Stimulated activated CD4-positive, alpha-beta T cell treated with anti-CD3 and anti-CD28 coated beads, Interleukin-2, amount 100 ng/mL, for 48 hours (primary cell): Measurements from ENCODE around the gene C17orf75.
"Not testable (repeated sequence)": the region's sequence is repeated elsewhere in the genome, so short reads cannot be mapped to it uniquely, and the experiment has no call there.

Source experiments
- DNase-seq, 2 donors: peaks; one replicate each; pipeline ENCODE4 v3.0.0-alpha.2; 2020

C17orf75 gene

DNA sequence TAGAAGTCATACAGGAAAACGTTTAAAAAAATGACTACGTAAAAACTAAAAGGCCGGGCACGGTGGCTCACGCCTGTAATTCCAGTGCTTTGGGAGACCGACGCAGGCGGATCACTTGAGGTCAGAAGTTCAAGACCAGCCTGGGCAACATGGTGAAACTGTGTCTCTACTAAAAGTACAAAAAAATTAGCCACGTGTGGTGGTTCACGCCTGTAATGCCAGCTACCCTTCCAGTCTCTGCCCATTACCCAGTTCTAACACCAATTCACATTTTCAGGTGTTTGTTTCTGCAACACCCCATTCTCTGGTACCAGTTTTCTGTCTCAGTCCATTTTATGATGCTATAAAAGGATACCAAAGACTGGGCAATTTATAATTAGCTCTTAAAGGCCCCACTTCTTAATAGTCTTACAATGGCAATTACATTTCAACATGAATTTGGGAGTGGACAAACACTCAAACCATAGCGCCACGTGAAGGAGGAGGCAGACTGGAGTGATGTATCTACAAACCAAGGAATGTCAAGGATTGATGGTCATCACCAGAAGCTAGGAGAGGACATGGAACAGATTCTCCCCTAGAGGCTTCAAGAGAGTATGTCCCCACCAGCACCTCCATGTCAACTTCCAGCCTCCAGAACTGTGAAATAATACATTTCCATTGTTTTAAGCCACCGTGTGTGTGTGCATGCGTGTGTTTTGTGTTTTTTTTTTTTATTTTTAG lies 791 bp upstream of the C17orf75 start:
- no peak for DNase-seq

- DNase-seq: peak; percentile 24 to 37
These were observed 674 bp downstream of the C17orf75 start for GRCh38 chr17:32341141-32341856.

- no peak for DNase-seq
These were observed 6.3 kb downstream of the C17orf75 start for GRCh38 chr17:32335687-32336086.

- DNase-seq: no peak
These were observed 6.9 kb downstream of the C17orf75 start for GRCh38 chr17:32335046-32335445.

- no peak for DNase-seq
These were observed 8.8 kb downstream of the C17orf75 start for GRCh38 chr17:32333187-32333586.

DNA sequence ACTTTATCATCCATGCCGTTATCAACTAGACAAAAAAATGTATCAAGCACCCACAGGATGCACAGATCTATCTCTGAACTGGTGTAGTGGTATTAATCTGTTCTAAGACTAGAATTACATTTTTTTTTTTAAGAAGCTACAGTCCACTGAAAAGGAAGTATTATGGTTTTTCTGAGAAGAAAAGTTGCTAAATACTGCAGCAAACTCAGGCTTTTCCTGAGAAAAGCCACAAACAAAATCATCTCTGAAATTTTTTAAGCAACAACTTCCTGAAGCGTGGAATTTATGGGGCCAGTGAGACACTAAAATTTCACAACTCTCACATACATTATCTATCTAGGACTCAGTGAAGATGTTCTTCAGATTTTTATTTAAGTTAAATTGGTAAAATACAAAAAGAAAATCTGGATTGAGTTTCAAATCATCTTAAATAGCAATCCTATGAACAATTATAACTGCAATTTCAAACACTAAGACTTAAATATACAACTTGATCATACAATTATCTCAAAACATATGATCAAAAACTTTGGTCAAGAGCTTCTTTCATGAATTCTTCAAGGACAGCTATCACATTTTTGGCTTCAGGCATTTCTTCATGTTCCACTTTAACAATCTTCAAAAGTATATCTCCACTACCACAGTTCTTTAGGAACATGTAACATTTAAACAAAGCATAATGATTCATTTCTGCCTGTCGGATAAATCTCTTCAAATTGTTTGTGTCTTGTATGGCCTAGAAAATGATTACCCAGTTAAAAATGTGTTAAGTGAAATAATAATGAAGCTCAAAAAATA lies 10.5 kb downstream of the C17orf75 start:
- no peak for DNase-seq

DNA sequence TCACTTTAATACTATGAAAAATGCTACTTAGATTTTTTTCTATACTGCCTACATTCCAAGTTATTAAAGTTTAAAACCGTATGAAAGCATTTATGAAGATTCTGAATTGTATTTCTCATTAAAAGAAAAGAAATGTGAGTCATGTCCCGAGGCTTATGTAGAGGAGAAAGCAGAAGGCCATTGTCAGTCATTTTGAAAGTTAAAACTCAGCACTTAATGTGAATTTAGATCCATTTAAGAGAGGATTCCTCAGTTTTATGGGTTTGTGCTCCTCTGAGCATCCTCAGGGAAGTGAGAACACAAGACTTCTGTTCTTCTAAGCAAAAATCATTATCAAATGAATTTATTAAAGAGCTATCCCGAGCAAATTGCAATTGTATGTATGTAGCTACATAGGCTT lies 11.8 kb downstream of the C17orf75 start:
- DNase-seq: no peak

GRCh38 chr17:32327911-32328310 lies 14.1 kb downstream of the C17orf75 start:
- no peak for DNase-seq

- DNase-seq: peak in 1 of 2 donors; percentile 7
These were observed 18.0 kb downstream of the C17orf75 start for GRCh38 chr17:32323811-32324491.

GRCh38 chr17:32323046-32323445 lies 18.9 kb downstream of the C17orf75 start:
- DNase-seq: no peak

GRCh38 chr17:32320847-32321246 lies 21.1 kb downstream of the C17orf75 start:
- no peak for DNase-seq

DNA sequence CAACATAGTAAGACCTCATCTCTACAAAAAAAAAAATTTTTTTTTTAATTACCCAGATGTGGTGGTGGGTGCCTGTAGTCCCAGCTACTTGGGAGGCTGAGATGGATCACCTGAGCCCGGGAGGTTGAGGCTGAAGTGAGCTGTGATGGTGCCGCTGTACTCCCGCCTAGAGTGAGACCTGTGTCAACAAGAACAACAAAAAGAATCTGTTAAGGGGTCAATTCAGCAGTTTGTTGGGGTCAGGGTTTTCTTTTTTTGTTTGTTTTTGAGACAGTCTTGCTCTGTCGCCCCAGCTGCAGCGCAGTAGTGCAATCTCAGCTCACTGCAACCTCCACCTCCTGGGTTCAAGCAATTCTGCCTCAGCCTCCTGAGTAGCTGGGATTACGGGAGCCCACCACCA lies 21.9 kb downstream of the C17orf75 start:
- not testable (repeated sequence) for DNase-seq

DNA sequence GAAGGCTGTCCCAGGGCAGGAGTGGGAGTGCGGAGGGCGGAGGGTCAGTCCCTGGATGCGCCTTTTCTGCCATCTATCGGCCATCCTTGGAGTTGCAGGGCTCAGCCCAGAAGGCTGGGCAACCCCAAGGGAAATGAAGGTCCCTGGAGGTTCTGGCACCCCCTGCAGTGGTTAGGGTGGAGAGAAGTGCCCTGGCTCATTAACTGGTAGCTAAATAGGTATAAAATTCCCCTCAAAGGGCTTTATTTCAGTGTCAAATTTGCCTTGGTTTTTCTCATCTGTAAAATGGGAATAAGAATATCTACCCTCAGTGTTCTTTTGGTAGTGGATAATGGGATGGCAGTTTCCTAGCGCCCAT lies 22.4 kb downstream of the C17orf75 start:
- DNase-seq: peak; percentile 80 to 83

DNA sequence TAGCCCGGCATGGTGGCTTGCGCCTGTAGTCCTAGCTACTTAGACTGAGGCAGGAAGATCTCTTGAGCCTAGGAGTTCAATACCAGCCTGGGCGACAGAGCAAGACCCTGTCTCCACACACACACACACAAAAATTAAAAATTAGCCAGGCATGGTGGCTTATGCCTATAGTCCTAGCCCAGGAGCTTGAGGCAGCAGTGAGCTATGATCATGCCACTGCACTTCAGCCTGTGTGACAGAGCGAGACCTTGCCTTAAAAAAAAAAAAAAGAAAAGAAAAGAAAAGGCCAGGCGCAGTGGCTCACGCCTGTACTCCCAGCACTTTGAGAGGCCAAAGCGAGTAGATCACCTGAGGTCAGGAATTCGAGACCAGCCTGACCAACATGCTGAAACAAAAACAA lies 23.9 kb downstream of the C17orf75 start:
- no peak for DNase-seq

DNA sequence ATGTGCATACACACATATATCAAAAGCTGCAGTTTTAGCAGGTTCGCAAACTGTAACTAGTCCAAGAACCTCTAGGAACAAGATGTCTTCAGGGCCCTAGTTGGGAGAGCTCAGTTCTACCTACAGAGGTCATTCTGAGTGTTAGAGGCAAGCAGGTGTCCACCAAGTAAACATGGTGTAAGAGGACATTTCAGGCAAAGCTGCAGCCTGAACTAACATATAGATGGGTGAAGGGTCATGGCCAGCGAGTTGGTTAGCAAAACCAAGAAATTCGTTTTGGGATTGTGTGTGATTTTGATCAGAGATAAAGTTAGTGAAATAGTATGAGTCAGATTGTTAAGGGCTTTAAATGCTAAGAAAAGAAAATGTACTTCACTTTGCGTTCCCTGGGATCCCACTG lies 24.6 kb downstream of the C17orf75 start:
- no peak for DNase-seq

GRCh38 chr17:32316653-32317052 lies 25.3 kb downstream of the C17orf75 start:
- not testable (repeated sequence) for DNase-seq

GRCh38 chr17:32315171-32315570 lies 26.8 kb downstream of the C17orf75 start:
- DNase-seq: no peak

DNA sequence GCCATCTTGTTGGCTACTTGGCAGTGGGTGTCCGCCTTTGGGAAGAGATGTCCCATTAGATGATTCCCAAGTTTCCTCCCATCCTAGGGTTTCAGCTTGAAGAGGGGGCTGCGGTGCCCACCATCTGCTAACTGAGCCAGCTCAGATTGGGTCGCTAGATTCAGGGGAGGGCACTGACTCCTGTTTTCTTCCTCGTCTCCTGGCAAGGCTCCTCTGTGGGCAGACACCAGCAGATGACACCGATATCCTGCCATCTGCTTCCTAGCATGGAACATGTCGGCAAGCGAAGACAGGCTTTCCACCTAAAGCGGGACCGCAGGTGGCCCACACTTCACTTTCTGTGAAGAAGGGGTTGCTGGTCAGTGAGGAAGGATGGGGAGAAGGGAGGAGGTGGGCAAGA lies 27.3 kb downstream of the C17orf75 start:
- DNase-seq: no peak

- no peak for DNase-seq
These were observed 30.9 kb downstream of the C17orf75 start for GRCh38 chr17:32311028-32311536.

DNA sequence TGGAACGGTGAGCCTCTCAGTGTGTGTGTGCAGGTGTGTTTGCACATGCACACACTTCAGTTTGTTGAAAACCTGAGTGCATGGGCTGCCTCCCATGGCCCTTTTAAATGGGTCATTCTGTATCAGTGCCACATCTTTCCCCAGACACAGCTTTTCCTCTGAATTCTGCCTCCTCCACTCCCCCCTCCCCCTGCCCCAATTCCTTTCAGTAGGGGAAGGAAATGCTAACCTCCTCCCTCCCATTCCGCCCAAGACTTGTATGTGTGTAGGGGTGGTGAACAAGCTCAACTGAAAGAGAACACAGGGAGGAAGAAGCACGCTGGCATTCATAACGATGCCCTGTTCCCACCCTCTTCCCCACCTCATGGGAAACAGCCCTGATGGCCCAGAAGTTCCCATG lies 34.3 kb downstream of the C17orf75 start:
- no peak for DNase-seq

DNA sequence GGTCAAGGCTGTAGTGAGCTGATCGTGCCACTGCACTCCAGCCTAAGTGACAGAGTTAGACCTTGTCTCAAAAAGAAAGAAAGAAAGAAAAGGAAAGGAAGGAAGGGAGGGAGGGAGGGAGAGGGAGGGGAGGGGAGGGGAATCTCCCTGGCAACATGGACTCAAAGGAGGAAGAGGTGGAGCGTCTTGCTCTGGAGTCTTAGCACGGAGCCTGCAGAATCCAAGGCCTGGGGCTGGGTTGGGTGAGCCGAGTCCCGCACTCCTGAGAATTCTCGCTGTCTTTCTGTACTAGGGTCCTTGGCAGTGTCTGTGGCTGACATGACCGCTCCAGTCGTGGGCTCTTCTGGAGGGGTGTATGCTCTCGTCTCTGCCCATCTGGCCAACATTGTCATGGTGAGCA lies 36.9 kb downstream of the C17orf75 start:
- no peak for DNase-seq

GRCh38 chr17:32303781-32304288 lies 38.1 kb downstream of the C17orf75 start:
- no peak for DNase-seq
